Measurements from ENCODE around the gene CHST9.

Gene CHST9

DNA sequence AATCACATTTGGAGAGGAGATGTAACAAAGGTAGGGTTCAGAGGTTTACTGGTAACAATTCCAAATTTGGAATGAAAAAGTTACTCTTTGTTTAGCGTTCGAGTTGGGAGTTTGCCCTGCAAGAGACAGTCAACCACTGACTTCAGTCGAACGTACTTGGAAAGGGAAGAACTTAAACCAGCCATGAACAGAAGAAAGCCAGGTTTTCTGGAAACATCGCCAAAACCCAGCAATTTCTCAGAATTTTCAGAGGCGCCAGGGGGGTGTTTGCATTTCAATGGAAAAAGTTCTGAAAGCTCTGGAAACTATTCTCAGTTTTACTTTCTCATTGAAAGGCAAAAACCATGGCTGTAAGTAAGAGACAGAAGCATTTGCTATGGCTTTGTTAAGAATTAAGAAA, 291.1 kb downstream of the CHST9 start:
- Histone ChIP-seq H3K27me3 (no peaks in the 10 kb centered on the region), H3K4me3 (ENCODE audit: low read depth, low read length) (no peak overlapping the region), H3K36me3 (no peaks in the 10 kb centered on the region), H3K9me3 (no peaks in the 10 kb centered on the region), H3K4me1 (no peaks in the 10 kb centered on the region)
- TF ChIP-seq, protein P1, sequence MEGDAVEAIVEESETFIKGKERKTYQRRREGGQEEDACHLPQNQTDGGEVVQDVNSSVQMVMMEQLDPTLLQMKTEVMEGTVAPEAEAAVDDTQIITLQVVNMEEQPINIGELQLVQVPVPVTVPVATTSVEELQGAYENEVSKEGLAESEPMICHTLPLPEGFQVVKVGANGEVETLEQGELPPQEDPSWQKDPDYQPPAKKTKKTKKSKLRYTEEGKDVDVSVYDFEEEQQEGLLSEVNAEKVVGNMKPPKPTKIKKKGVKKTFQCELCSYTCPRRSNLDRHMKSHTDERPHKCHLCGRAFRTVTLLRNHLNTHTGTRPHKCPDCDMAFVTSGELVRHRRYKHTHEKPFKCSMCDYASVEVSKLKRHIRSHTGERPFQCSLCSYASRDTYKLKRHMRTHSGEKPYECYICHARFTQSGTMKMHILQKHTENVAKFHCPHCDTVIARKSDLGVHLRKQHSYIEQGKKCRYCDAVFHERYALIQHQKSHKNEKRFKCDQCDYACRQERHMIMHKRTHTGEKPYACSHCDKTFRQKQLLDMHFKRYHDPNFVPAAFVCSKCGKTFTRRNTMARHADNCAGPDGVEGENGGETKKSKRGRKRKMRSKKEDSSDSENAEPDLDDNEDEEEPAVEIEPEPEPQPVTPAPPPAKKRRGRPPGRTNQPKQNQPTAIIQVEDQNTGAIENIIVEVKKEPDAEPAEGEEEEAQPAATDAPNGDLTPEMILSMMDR (IDR thresholded peaks at IDR 0.05; ENCODE audit: low read depth, low read length) = no peak
- no peak for DNase-seq

DNA sequence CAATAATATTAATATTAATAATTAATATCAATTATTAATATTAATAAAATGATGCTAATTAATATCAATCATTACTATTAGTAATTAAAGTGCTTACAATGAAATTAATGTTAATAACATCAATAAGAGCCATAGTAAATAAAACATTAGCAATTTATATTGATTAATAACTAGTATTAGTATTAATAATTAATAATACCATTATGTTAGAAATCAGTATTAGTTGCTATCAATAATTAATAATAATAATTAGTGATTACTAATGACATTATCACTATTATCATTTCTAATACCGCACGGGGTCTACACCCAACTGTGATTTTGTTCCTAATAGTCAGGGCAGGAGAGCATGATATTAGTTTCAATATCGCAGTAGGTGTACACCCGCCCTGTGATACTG, 296.8 kb downstream of the CHST9 start:
- no peaks in the 10 kb centered on the region for H3K27me3 ChIP-seq
- no peak for DNase-seq
- TF ChIP-seq, protein P1 (IDR thresholded peaks at IDR 0.05; ENCODE audit: low read depth, low read length) = no peak
- no peaks in the 10 kb centered on the region for H3K4me1 ChIP-seq
- H3K36me3 ChIP-seq = no peaks in the 10 kb centered on the region
- no peak overlapping the region for H3K4me3 ChIP-seq (ENCODE audit: low read depth, low read length)
- no peaks in the 10 kb centered on the region for H3K9me3 ChIP-seq

DNA sequence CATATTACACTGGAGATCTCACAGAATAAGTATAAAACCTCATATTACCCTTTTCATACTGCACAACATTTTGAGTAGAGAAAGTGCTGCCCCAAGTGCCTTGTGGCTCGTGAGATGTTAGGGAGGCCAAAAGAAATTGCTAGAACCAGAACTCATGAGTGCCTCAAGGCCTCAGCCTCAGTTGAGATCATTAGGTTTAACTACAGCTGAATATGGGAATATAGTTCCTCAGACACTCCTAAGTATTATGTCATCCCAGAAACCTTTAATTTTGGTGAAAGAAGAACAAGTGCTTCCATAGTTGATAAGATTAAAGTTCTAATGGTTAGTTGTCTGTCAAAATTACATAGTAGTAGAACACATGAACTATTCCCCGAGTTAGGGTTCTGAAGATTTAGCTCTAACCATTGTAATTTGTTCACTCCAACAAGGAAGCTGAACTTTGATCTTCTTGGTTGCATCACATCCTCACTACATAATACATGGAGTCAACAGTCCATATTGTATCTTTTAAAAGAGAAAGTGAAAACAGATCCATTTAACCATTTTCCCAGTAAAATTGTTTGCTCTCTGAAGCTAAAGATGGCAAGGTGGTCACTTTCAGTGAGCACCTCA, 310.0 kb downstream of the CHST9 start:
- no peaks in the 10 kb centered on the region for H3K27me3 ChIP-seq
- TF ChIP-seq, protein P1 (IDR thresholded peaks at IDR 0.05; ENCODE audit: low read depth, low read length) = no peak
- H3K4me1 ChIP-seq = no peaks in the 10 kb centered on the region
- no peak for DNase-seq
- no peak overlapping the region for H3K4me3 ChIP-seq (ENCODE audit: low read depth, low read length)
- H3K36me3 ChIP-seq = no peaks in the 10 kb centered on the region
- H3K9me3 ChIP-seq = no peaks in the 10 kb centered on the region

DNA sequence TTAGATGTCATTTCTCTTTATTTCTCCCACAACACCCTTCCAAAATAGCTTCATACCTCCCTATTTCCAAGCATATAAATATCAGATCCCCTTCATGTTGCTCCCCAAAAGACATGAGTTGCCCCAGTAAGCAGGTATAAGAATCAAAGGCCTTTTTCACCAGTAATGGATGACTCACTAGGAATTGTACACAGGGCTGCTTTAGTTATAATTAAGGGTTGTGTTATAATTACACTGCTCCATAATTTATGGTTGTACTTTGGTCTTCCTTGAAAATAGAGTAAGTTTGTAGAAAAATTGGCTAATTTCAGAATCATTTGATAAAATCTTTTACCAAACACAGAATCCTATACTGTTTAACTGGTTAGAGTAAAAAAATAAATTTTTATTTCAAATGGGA, 310.8 kb downstream of the CHST9 start:
- no peaks in the 10 kb centered on the region for H3K4me1 ChIP-seq
- H3K4me3 ChIP-seq (ENCODE audit: low read depth, low read length) = no peak overlapping the region
- no peaks in the 10 kb centered on the region for H3K27me3 ChIP-seq
- no peak for DNase-seq
- no peaks in the 10 kb centered on the region for H3K36me3 ChIP-seq
- H3K9me3 ChIP-seq = no peaks in the 10 kb centered on the region
- TF ChIP-seq, protein P1 (IDR thresholded peaks at IDR 0.05; ENCODE audit: low read depth, low read length) = no peak

DNA sequence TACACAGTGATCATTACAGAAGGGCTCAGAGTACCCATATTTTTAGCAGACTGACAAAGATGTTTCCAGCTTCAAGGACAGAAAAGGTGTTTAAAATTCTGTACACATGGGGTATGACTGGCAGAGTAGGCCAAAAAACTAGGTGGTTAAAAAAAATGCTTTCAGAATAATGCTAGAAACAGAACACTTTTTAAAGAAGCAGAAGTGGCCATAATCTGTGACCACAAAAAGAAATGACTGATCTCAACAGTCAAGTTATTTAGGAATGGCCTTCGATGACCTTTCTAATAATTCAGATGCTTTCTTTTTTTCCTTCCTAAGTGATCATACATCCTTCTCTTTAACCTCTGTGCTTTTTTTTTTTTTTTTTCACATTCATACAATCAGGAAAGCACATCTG, 315.5 kb downstream of the CHST9 start:
- no peak for DNase-seq
- TF ChIP-seq, protein P1 (IDR thresholded peaks at IDR 0.05; ENCODE audit: low read depth, low read length) = no peak
- no peaks in the 10 kb centered on the region for H3K27me3 ChIP-seq
- no peaks in the 10 kb centered on the region for H3K9me3 ChIP-seq
- H3K4me3 ChIP-seq (ENCODE audit: low read depth, low read length) = no peak overlapping the region
- H3K4me1 ChIP-seq = no peaks in the 10 kb centered on the region
- no peaks in the 10 kb centered on the region for H3K36me3 ChIP-seq

DNA sequence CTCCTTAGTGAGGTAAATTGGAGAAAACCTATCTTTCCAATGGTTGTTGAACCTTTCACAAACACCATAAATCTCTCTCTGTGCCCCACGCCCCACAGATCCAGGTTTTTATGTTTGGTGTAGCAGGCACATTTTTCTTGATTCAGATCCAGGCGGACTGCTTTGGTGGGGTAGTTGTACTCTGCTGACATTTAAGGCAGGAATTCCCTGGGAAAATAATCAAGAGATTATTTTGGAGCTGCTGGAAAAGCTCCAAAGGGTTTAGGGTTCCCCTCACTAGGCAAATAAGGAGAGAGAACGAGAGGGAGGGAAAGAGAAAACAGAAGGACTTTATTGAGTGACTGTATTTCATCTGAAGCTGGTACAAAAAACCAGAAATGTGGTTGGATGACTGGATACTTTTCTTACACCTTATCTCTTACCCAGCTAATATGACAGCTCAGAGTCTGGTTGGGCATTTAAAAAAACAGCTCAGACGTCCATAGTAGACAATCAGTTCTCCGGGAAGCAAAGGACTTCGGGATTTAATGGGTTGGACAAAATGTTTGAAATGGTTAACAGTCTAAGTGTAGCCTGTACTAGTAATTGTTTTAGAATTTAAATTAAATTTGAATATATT, 316.0 kb downstream of the CHST9 start:
- Histone ChIP-seq H3K4me1 (no peaks in the 10 kb centered on the region), H3K27me3 (no peaks in the 10 kb centered on the region), H3K36me3 (no peaks in the 10 kb centered on the region), H3K9me3 (no peaks in the 10 kb centered on the region), H3K4me3 (ENCODE audit: low read depth, low read length) (no peak overlapping the region)
- TF ChIP-seq, protein P1 (IDR thresholded peaks at IDR 0.05; ENCODE audit: low read depth, low read length) = no peak
- no peak for DNase-seq

Measured in BE2C (cell line).